ENCODE measurements around the gene RAE1.

DNA sequence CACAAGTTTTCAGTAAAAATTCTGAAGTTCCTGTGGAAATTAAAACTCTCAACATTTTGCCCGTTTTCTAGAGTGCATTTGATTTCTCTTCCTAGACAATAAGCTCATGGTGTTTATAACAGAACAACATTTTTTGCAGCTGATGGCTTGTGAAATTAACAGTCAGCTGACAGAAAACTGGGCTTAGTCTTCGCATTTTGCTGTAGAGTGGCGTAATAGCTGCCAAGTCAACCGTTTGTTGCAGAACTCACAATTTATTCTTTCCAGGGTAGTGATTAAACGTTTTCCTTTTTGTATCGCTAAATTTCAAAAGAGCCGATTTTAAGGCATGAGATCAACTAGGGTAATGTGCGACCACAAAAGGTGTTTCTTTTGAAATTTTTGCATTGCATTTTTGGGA is 20.1 kb upstream of the RAE1 start:
- TF ChIP-seq CTCF (IDR thresholded peaks at IDR 0.05) (no peak), POLR2AphosphoS5 (IDR thresholded peaks at IDR 0.05; ENCODE audit: low read depth, low read length) (no peak)
